ENCODE data around the gene TMPRSS2. TPM values are rescaled to one million over a fixed set of nuclear protein-coding genes. Genes with fewer than 3 reads are reported as not detected.

TMPRSS2 gene
- total and polyA plus RNA-seq, 9 of the 15 experiments (the other 6 are each of a cell fraction or from before 2014, with no cell fraction given), result 0.20 TPM; not detected in 8

DNA sequence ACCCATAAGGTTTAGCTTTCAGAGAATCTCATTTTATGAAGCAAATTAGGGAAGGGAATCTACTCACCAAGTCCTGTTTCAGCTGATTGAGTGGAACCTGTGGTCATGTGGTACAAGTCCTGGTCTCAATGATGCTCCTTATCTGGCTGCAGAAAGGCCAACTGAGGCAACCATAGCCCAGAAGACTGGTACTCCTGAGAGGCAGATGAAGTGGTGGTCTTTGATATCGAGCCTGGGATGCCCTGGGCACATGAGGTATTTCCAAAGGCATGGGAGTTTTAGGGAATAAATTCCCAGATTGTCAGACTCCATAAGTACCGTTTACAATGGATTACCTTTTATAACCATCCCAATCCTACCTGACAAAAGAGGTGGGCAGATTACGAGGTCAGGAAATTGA is 78.7 kb downstream of the TMPRSS2 start (continued):
- TF ChIP-seq ZKSCAN8 (CRISPR knock-in tag; IDR thresholded peaks at IDR 0.05) (no peak), ZNF384 (IDR thresholded peaks at IDR 0.05; ENCODE audit: low read depth, low read length) (no peak), TRIM24 (IDR thresholded peaks at IDR 0.05) (no peak), ZNF766 (CRISPR knock-in tag; conservative IDR thresholded peaks at IDR 0.05) (no peak)
- TF ChIP-seq, protein P1, sequence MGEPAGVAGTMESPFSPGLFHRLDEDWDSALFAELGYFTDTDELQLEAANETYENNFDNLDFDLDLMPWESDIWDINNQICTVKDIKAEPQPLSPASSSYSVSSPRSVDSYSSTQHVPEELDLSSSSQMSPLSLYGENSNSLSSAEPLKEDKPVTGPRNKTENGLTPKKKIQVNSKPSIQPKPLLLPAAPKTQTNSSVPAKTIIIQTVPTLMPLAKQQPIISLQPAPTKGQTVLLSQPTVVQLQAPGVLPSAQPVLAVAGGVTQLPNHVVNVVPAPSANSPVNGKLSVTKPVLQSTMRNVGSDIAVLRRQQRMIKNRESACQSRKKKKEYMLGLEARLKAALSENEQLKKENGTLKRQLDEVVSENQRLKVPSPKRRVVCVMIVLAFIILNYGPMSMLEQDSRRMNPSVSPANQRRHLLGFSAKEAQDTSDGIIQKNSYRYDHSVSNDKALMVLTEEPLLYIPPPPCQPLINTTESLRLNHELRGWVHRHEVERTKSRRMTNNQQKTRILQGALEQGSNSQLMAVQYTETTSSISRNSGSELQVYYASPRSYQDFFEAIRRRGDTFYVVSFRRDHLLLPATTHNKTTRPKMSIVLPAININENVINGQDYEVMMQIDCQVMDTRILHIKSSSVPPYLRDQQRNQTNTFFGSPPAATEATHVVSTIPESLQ (CRISPR knock-in tag; IDR thresholded peaks at IDR 0.05), result no peak

DNA sequence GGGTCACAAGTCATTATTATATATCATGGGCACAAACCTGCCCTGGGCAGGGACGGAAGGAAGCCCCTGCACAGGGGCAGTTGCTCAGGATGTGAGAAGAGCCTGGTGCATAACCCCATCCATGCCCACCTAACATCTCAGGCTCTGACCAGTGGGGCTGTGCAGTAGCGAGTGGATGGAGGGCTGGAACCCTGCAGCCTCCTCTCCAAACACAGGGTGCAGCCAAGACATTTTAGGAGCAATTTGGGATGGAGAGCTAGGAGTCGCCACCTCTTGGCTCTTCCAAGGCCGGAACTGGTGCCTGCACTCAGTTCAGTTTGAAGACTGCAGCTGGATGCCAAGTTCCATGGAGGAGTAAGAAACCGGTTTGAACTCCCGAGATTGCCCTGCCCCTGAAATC is 79.1 kb downstream of the TMPRSS2 start:
- no TSS peak for BruUV-seq (replicated peaks)
- Histone ChIP-seq H3K79me2 (ENCODE audit: control insufficient read depth, insufficient read depth, low read length) (no peaks in the 10 kb centered on the region), H3K9me1 (ENCODE audit: control insufficient read depth, insufficient read depth, low read length) (no peaks in the 10 kb centered on the region), H3K9ac (ENCODE audit: insufficient read depth in 1 of 2, low read depth in 2 of 2, low read length in 2 of 2) (no peak overlapping the region), H3K9me3 (replicated peaks; ENCODE audit: control insufficient read depth, insufficient read depth, low read depth, low read length) (no peaks in the 10 kb centered on the region), H3K27ac (ENCODE audit: extremely low read depth, low read depth, low read length) (no peak overlapping the region), H3K4me3 (no peak overlapping the region), H3K36me3 (ENCODE audit: control insufficient read depth, insufficient read depth, low read length) (no peaks in the 10 kb centered on the region), H3K27me3 (ENCODE audit: control insufficient read depth in 2 of 2, insufficient read depth in 2 of 2, low read length in 2 of 2) (peaks cover 22 to 38% of the 10 kb centered on the region in 2 experiments; a peak in 4 of 5 replicates), H3K4me1 (replicated peaks in 1 of 2; ENCODE audit: control insufficient read depth in 2 of 2, insufficient read depth in 2 of 2, low read length in 2 of 2) (peaks cover 0 to 5% of the 10 kb centered on the region in 2 experiments; a peak in 1 of 5 replicates), H3K4me2 (ENCODE audit: insufficient read depth, low read length) (no peak overlapping the region), H2AFZ (ENCODE audit: low read depth, low read length) (no peak overlapping the region), H4K20me1 (replicated peaks; ENCODE audit: control insufficient read depth, insufficient read depth, low read length) (no peaks in the 10 kb centered on the region)
- no peak for DNase-seq (ENCODE audit: extremely low read depth in 1 of 4, low spot score in 3 of 4)
- in situ Hi-C loops (cut with MboI), result no loop called here
- no peak for ATAC-seq
- CTCF ChIA-PET (ENCODE audit: low intra/inter-chr PET ratio), result no interaction called here
- TF ChIP-seq, protein P2, sequence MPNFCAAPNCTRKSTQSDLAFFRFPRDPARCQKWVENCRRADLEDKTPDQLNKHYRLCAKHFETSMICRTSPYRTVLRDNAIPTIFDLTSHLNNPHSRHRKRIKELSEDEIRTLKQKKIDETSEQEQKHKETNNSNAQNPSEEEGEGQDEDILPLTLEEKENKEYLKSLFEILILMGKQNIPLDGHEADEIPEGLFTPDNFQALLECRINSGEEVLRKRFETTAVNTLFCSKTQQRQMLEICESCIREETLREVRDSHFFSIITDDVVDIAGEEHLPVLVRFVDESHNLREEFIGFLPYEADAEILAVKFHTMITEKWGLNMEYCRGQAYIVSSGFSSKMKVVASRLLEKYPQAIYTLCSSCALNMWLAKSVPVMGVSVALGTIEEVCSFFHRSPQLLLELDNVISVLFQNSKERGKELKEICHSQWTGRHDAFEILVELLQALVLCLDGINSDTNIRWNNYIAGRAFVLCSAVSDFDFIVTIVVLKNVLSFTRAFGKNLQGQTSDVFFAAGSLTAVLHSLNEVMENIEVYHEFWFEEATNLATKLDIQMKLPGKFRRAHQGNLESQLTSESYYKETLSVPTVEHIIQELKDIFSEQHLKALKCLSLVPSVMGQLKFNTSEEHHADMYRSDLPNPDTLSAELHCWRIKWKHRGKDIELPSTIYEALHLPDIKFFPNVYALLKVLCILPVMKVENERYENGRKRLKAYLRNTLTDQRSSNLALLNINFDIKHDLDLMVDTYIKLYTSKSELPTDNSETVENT (CRISPR knock-in tag; IDR thresholded peaks at IDR 0.05), result no peak
- TF ChIP-seq NCOA2 (IDR thresholded peaks at IDR 0.05; ENCODE audit: partially characterized antibody in 2 of 2) (no peak), ZNF316 (IDR thresholded peaks at IDR 0.05) (no peak), SRSF3 (IDR thresholded peaks at IDR 0.05; ENCODE audit: insufficient read depth, low read length) (no peak), XRCC4 (IDR thresholded peaks at IDR 0.05; ENCODE audit: extremely low read depth, insufficient read depth, insufficient read length) (no peak)
- TF ChIP-seq, protein P3, sequence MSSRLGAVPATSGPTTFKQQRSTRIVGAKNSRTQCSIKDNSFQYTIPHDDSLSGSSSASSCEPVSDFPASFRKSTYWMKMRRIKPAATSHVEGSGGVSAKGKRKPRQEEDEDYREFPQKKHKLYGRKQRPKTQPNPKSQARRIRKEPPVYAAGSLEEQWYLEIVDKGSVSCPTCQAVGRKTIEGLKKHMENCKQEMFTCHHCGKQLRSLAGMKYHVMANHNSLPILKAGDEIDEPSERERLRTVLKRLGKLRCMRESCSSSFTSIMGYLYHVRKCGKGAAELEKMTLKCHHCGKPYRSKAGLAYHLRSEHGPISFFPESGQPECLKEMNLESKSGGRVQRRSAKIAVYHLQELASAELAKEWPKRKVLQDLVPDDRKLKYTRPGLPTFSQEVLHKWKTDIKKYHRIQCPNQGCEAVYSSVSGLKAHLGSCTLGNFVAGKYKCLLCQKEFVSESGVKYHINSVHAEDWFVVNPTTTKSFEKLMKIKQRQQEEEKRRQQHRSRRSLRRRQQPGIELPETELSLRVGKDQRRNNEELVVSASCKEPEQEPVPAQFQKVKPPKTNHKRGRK (tag; IDR thresholded peaks at IDR 0.05), result no peak
- TF ChIP-seq, protein P4, sequence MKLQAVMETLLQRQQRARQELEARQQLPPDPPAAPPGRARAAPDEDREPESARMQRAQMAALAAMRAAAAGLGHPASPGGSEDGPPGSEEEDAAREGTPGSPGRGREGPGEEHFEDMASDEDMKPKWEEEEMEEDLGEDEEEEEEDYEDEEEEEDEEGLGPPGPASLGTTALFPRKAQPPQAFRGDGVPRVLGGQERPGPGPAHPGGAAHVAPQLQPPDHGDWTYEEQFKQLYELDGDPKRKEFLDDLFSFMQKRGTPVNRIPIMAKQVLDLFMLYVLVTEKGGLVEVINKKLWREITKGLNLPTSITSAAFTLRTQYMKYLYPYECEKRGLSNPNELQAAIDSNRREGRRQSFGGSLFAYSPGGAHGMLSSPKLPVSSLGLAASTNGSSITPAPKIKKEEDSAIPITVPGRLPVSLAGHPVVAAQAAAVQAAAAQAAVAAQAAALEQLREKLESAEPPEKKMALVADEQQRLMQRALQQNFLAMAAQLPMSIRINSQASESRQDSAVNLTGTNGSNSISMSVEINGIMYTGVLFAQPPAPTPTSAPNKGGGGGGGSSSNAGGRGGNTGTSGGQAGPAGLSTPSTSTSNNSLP (IDR thresholded peaks at IDR 0.05; ENCODE audit: borderline replicate concordance, low read depth, low read length), result no peak
- intact Hi-C loops (cut with micrococcal nuclease), result no loop called here
- POLR2A ChIA-PET, result interaction anchor here (0.7 kb wide), 1 partner anchor 11 kb away, joined by 4 read pairs; no protein-coding TSS in a partner anchor
- WGBS (ENCODE audit: insufficient coverage, low coverage, missing lambda C conversion rate), result 0% methylated on average over 5 of the region's 6 CpGs
- FAIRE-seq, result no peak
